HG03571 (cell line): Measurements from ENCODE around the gene VPS13D.

ENCODE experiments used
- ATAC-seq: cut with Tn5 transposase; IDR thresholded peaks from one replicate; pipeline ENCODE4 v1.9.1; 2021; ENCODE audit not compliant: unreplicated experiment

VPS13D gene

DNA sequence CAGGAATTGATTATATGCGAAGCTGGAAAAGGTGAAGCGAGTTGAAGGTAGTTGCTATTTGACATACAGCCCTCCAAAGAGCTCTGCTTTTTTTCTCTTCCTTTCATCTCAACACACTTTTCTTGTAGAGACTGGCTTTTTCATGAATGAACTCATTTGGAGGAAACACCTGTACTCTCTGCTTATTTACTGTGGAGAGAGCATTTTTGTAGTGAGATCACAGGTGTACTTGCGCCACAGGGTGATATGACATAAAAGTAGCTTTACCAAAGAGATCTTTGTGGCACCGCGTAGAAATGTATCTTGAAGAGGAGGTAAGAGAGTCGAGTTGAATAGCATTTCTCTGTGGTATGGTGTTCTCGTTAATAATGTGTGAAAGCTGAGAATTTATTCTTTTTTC, 187.6 kb downstream of the VPS13D start:
- no peak for ATAC-seq

DNA sequence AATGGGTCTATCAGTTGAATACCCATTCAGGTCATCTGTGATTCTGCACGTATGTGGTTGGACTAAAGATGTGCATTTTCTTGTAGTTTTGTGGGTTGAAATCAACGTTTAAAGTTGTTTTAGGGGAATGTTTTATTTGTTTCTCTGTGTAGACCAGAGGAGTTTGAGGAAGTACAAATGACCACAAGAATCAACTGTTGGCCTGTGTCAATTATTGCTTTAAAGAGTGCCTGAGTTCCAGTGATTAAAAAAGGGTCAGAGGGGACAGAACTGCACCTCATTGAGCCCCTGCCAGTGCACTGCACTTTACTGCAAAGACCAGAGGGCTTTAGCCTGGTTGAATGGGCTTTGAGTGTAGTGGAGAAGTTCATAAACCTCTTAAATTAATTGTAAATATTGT, 190.3 kb downstream of the VPS13D start:
- ATAC-seq, result no peak

DNA sequence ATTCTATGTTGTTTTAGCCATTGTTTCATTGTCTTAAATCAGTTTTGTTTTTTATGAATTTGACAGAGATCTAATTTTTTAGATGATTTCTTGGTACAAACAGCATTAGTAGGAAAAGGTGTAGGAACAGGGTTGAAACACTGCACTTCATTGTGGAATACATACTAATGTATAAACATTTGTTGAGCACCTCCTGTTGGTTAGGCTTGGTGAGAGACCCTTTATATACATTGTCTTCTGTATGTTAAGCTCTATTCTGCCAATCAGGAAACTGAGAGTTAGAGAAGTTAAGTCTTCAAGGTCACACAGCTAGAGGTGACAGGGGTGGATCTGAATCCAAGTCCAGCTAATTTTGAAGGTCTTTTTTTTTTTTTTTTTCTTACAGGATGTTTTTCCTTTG, 192.7 kb downstream of the VPS13D start:
- ATAC-seq, result no peak

DNA sequence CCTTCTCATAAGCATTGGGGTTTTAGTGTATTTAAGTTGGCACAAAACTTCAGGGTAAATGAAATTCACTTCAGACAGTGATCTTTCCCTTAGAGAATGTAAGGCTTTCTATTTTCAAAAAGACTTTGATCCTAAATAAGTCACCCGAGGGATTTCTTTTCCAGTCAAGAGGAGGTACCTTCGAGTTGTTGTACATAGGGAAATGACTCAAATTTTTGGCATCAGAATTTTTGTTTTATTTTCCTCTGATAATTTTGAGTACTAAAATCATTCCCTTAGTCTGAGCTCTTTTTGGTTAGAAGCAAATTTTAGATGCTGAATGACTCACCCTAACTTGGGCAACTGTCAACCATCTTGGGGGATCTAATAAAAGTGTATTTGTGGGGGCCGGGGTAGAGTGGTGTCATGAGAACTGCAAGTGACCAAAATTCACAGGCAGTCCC, 194.3 kb downstream of the VPS13D start:
- no peak for ATAC-seq

DNA sequence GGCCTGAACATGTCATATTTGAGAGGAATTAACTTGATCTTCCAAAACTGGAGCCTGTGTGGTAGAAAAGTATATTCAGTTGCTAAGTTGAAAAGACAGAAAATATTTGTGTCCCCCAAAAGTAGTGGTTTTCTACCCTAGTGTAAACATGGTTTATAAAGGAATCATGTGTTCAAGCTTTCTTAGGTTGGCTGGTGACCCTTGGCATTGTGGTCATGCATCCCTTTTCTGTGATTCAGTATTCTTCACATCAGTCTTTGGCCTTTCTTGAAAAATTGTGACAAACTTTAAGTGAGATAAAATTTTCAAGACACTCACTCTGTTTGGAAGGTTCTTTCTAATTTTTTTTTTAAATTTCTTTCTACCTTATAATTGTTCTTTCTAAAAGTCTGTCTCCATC, 195.0 kb downstream of the VPS13D start:
- ATAC-seq, result no peak

DNA sequence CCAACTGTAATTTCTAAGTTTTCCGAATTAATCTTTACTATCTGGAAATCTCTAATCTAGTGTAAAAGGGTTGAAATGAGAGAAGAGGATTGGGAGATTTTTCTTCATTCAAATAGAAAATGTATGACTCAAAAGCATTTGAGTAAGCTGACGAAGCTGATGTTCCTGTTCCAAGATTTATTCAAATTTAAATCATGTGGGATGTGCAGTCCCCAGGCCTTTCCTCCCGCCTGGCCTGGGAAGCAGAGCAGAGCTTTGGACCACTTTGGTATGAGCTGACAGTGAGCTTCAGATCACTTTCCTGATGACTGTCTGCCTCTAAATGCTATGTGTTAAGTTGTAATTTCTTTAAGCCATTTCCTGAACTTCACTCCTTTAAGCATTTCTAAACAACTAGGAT, 196.2 kb downstream of the VPS13D start:
- ATAC-seq, result no peak

DNA sequence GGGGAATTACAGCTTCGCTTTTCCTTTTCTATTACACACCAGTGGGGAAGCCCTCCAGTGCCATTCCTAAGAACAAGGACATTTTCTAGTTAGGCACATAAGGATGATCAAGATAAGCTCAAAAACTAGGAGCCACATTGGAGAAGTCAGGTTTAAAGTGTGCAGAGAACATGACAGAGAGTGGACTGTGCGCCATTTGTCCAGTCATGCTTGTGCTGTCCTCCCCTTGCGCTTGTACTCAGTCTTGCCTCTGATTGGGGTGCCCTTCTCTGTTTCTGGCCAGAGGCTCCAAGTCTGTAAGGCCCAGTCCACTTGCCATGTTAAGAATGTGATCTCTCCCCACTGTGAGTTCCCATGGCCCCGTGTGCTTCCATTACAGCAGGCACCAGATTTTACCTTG, 198.5 kb downstream of the VPS13D start:
- no peak for ATAC-seq

DNA sequence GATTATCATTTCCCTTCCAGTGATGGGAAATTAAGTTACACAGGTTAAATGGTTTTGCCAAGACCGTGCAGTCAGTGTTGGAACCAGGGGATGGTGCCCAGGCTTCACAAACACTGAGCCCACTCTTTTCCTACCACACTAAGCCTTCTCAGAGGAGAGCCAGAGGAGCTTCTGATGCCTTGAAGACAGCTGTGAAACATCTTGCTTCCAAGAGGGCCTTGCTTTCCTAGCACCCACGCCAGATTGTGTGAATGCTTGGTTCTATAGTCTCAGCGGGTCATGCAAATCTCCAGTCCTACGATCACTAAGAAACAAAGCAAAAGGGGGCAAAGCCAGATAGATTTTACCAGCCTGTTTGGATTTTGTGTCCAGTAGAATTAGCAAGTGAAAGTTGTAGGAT, 200.7 kb downstream of the VPS13D start:
- ATAC-seq, result no peak

DNA sequence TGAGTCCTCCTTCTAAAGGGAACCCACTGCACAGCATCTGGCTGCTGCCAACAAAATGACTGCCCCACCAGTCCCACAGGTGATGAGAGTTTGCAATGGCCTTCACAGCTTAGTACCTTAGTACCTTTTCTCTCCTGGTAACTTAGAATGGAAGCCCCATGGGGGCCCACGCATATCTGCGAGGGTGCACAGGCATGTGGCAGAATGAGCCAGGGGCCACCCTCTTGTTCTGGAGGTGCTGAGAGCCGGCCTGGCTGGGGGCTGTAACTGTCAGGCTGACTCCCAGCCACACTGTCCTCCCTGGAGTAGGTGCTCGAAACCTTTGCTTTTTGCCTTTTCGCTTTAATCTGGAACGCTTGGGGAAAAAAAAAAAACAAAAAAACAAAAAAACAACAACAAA, 203.1 kb downstream of the VPS13D start:
- no peak for ATAC-seq

DNA sequence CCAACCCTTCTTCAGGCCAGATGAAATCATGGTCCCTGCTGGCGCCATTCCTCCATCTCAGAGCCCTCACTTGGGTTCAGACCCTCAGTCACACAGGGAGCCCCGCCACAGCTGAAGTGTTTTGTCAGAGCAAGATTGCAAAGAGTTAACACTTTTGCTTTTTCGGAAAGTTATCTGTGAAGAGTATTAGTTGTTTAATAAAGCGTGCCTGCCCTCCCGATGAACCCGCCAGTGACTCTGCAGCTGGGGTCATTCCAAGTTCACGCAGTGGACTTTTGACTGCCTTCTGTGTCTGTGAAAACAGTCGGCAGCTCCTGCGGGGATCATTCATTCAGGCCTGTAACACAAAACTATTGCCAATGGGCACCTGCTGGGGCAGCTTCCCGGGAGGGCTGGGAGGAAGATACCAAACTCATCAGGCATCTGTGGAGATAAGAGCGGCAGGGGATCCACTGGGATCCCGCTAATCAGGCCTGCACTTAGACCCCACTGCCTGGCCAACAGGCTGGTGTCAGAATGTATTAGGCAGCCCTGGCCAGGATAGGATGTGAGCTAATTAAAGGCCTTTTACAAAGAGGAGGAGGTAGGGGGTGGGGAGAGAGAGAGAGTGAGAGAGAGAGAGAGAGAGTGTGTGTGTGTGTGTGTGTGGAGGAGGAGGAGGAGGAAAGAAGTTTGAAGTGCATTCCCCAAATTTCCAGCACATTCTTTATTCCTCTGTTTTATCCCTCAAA, 203.7 kb downstream of the VPS13D start:
- no peak for ATAC-seq

DNA sequence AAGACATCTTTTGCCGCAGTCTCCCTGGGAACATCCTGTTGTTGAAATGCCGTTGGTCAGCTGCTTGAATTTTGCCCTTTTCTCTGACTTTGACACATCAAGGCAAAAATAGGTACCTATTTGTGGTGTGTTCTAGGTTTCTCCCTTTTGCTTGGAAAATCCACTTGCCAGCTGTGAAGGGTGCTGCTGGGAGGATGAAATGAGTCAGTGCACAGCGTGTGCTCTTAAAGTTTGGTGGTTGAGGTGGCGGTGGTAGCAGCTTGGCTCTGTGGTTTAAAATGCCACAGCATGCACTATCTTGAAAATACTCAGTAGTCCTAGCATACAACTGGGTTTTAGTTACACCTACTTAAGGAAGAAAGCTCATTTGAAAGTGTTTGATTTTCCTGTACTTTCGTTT, 204.3 kb downstream of the VPS13D start:
- peak; percentile 31 for ATAC-seq

DNA sequence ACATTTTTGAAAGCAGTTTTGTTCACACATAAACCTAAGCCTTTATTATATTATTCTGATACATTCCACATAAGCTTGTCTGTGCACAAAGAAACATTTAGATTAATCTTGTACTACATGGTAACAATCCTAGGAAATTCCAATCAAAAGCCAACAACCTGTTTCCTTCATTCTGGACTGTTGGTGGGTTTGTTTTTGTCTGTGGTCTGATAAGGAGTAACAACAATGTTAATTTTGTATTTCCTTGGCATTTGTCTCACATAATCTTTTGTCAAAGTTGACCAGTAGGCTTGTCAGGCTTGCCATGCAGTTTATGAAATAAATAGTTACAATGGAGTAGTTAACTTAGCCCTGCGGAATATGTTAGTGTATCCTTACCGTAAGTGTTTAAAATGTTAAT, 204.9 kb downstream of the VPS13D start:
- ATAC-seq, result no peak

DNA sequence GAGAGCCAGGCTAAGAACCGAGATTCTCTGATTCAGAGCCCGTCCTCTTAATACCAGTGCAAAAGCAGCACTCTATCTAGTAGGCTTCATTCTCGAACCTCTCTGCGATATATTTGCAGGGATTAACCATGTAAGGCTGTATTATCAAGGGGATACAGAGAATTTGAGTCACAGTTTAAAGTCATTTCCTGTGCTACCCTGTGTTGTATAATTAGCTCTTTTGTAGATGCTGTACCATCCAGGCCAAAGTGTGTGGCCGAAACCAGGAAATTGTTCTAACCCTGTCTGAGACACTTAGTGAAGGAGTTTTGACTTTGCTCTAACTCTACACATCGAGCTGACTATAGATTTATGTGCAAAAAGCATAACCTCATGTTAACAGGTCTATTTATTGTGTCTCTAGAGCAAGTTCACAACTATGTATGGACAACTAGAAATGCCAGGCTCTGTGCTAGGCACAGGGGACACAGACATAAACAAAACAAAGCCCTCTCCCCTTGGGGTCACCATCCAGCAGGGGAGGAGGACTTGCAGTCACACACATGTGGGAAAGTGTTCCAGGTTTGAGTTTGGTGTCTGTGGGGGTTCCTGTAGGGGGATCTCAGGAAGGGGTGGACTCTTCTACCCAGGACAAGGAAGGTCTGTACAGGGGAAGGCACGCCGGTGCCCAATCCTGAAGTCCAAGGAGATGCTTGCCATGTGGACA, 206.0 kb downstream of the VPS13D start:
- ATAC-seq, result peak; percentile 73

DNA sequence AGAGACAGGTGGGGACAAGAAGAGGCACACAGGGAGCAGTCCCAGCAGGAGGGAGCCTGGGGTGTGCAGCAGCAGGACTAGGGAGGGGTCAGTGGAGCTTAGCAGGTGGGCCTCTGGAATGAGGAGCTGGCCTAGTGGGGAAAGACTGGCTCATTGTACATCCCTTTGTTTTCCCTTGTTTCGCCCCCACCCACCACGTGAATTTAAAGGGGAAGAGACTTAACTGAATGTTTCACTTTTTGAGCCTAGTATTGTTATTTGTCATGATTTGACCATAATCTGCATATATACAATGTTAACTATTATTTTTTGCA, 206.5 kb downstream of the VPS13D start:
- ATAC-seq, result no peak

DNA sequence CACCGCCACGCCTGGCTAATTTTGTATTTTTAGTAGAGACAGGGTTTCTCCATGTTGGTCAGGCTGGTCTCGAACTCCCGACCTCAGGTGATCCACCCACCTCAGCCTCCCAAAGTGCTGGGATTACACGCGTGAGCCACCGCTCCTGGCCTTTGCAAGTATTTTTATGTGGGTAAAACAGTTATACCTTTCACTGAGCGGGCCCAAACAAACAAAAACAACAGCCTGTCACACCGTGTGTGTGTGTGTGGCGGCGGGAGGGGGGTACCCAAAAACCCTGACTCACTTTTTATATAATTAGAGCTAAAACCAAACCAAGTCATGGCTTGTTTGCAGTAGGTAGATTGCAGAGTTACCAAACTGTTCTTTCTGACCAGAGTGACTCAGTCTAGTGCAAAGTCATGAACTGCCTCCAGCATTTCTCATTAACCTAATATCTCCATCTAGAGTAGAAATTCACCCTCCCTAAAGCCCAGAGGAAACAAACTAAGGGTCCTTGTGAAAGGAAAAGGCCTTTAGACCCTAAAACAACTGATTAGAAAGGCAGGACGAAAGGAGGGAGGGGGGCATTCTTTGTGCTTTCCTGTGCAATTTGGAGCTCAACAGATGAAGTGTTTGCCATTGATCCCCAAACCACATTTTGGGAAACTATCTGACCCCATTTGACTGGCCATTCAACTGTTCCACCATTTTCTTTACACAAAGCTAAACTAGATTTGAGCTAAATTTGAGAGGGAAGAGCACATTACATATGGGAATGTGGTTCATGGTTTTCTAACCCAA, 207.2 kb downstream of the VPS13D start:
- no peak for ATAC-seq

DNA sequence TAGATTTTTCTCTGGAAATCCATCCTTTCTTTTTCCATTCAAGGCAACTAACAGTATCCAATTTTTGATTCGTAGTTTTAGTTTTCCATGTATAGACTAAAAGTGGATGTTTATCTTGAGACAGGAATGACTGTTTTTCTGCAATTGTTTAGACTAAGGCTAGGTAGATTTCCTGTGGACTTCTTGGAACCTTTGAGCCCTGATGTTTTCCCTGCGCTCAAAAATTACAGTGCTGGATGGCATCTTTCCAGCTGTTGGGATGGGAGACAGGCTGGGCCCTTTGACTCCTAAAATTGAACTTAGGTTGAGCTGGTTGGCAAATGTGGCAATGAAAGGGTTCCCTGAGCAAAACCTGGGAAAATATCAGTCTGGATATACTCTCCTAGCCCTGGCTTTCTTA, 207.8 kb downstream of the VPS13D start:
- no peak for ATAC-seq

DNA sequence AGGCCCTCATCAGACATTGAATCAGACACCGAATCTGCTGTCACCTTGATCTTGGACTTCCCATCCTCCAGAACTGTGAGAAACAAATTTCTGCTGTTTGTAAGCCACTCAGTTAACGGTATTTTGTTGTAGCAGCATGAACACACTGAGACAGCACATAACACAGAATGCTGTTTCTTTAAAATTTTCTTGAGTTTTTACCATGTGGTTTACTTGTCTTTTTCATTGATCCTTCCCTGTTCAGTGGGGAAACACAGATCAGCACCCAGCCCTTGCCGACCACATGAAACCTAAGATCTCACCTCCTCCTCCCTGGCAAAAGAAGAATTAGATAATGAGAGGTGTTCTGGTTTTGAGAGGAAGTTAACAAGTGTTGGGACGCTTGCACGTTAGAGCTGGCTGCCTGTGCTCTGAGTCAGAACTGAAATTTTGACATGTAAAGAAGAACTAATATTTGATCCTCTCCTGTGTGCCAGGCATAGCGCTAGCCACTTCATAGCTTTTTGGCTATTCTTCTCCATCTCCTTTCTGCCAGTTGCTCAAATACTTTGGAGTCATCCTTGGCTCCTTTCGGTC, 208.6 kb downstream of the VPS13D start:
- peak; percentile 49 for ATAC-seq

DNA sequence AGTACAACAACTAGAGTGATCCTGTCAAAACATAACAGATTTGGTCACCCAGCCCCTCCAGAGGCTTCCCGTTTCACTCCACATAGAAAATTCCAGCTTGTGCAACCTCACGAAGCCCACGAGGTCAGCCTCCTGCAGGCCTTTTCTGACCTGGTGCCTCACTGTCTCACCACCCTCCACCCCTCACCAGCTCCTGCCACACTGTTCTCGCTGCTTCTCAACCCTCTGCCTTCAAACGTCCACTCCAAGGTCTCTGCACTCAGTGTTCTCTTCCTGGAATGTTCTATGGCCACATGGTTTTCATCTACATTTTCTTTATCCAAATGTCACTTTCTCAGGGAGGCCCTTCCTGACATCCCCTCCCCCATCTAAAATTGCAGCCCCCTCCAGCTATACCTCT, 209.2 kb downstream of the VPS13D start:
- no peak for ATAC-seq

DNA sequence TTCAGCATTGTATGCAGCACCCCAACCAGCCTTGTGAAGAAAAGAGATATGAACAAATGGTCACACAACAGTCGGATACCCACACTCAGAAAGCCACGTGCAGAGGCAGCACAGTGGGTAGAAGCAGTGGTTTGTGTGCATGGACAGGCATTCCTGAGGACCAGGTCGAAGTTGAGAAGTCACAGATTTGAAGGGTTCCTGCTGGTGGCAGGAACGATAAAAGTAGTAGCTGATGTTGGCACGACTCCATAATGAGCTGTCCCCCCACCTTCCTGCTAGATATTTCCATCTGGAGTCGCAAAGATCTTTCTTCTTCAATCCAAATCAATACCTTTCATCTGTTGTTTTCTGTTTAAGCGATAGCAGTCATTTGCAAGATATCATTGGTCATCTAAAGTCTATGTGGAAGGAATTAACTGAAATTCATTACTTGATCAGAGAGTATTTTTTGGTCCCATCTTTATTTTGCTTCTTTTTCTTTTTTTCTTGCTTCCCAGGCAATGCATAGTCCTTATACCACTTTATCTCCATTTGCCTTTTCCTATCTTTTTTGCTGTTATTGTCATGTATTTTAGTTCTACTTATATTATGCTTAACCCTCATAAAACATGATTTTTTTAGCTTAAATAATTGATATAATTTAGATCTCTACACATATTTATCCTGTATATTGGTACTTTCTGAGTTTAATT, 211.7 kb downstream of the VPS13D start:
- ATAC-seq, result no peak

DNA sequence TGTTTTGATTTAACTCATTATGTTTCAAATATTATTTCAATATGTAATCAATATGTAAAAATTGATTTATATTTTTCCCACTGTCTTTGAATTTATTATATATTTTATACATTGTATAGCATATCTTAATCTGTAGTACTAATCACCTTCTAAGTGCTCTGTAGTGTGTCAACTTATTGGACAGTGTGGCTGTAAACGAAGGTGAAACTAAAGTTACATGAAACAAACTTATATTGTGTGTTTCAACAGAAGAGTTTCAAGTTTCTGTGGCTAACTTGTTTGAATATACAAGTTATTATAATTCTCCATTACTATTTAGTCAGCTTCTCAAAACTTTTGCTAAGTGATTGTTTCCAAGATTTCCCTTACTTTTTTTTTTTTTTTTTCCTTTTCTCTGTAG, 212.4 kb downstream of the VPS13D start:
- ATAC-seq, result no peak

DNA sequence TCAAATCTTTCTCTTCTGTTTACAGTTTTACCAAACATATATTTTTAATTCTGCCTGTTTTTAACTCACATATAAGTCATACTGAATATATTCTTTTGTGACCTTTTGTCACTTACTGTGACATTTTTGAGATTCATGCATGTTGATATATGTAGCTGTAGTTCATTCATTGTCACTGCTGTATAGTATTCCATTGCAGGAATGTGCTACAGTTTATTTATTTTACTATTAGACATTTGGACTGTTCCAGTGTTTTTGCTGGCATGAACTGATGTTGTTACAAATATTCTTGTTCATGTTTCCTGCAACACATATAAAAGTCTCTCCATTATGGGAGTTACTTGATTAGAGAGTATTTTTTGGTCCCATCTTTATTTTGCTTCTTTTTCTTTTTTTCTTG, 213.3 kb downstream of the VPS13D start:
- no peak for ATAC-seq
